Colon (tissue), 2 donors: ENCODE results near the gene EPHA6.
"Not testable (repeated sequence)": the region's sequence is repeated elsewhere in the genome, so short reads cannot be mapped to it uniquely, and the experiment has no call there.

Experiments
- FAIRE-seq: peaks from 2 replicates; lab custom pipeline; 2012; peaks lifted over from hg19 to GRCh38; lab: Jason Lieb, UNC
- donor health status: control.
- donor health status: control.

EPHA6 gene

GRCh38 chr3:97187771-97188170 lies 373.4 kb downstream of the EPHA6 start:
- no peak for FAIRE-seq

- no peak for FAIRE-seq
These were observed 375.4 kb downstream of the EPHA6 start for GRCh38 chr3:97189835-97190234.

- no peak for FAIRE-seq
These were observed 382.7 kb downstream of the EPHA6 start for GRCh38 chr3:97197083-97197482.

GRCh38 chr3:97197830-97198229 lies 383.4 kb downstream of the EPHA6 start:
- no peak for FAIRE-seq

- FAIRE-seq = no peak
These were observed 386.0 kb downstream of the EPHA6 start for GRCh38 chr3:97200387-97200786.

GRCh38 chr3:97201814-97202213 lies 387.4 kb downstream of the EPHA6 start:
- FAIRE-seq = no peak

- FAIRE-seq = no peak
These were observed 414.6 kb downstream of the EPHA6 start for GRCh38 chr3:97228966-97229365.

GRCh38 chr3:97230486-97230885 lies 416.1 kb downstream of the EPHA6 start:
- FAIRE-seq = no peak

- no peak for FAIRE-seq
These were observed 418.1 kb downstream of the EPHA6 start for GRCh38 chr3:97232393-97233034.

GRCh38 chr3:97235179-97235578 lies 420.8 kb downstream of the EPHA6 start:
- no peak for FAIRE-seq

- FAIRE-seq = no peak
These were observed 421.4 kb downstream of the EPHA6 start for GRCh38 chr3:97235611-97236315.

GRCh38 chr3:97241417-97241816 lies 427.0 kb downstream of the EPHA6 start:
- FAIRE-seq = no peak

- no peak for FAIRE-seq
These were observed 431.0 kb downstream of the EPHA6 start for GRCh38 chr3:97245201-97245910.

- no peak for FAIRE-seq
These were observed 441.7 kb downstream of the EPHA6 start for GRCh38 chr3:97256060-97256459.

- no peak for FAIRE-seq
These were observed 443.7 kb downstream of the EPHA6 start for GRCh38 chr3:97257942-97258697.

GRCh38 chr3:97259263-97259662 lies 444.9 kb downstream of the EPHA6 start:
- FAIRE-seq = no peak

GRCh38 chr3:97264180-97264579 lies 449.8 kb downstream of the EPHA6 start:
- FAIRE-seq = no peak

GRCh38 chr3:97265237-97266005 lies 451.0 kb downstream of the EPHA6 start:
- no peak for FAIRE-seq

GRCh38 chr3:97269202-97269601 lies 454.8 kb downstream of the EPHA6 start:
- FAIRE-seq = no peak

GRCh38 chr3:97276879-97277550 lies 462.6 kb downstream of the EPHA6 start:
- FAIRE-seq = not testable (repeated sequence)

GRCh38 chr3:97277708-97278107 lies 463.3 kb downstream of the EPHA6 start:
- no peak for FAIRE-seq
